HEK293 (cell line): ENCODE data around the gene SNAI1.

Source experiments
- CTCF ChIA-PET: fragments of 350-600 bp; formaldehyde crosslinking; extraction: SDS; loops from one replicate; lab custom pipeline; 2021; ENCODE audit warnings: antibody characterized with exemption; lab: Yijun Ruan, JAX
- POLR2A ChIA-PET: fragments of 300-600 bp; formaldehyde crosslinking; extraction: SDS; loops from one replicate; lab custom pipeline; 2020; ENCODE audit warnings: antibody characterized with exemption, inconsistent platforms; lab: Yijun Ruan, JAX
- H3K27ac ChIP-seq: fragments of 200-500 bp; sonication (Bioruptor generic); 2 replicates; pipeline ENCODE4 v1.5.1; 2014; ENCODE audit warnings: low read depth, low read length, control low read depth, inconsistent platforms; ENCODE audit errors: extremely low read depth
- H3K36me3 ChIP-seq, 2 experiments: fragments of 200-500 bp in 1 of 2; sonication (Bioruptor generic) in 1 of 2; 1 replicate in 1 of 2; 2 replicates in 1 of 2; pipeline ENCODE4 v1.5.1; 2014 to 2017; ENCODE audit warnings: inconsistent platforms in 2 of 2, low read length in 2 of 2; ENCODE audit not compliant: control insufficient read depth in 2 of 2, insufficient read depth in 1 of 2
- H3K4me1 ChIP-seq: fragments of 200-500 bp; sonication (Bioruptor generic); 2 replicates; pipeline ENCODE4 v1.5.1; 2014; ENCODE audit warnings: mild to moderate bottlenecking, low read length, inconsistent platforms; ENCODE audit not compliant: control insufficient read depth, insufficient read depth
- H3K4me3 ChIP-seq: 2 replicates; pipeline ENCODE4 v1.5.1; 2011; ENCODE audit warnings: low read depth, mild to moderate bottlenecking, control low read depth, low read length, moderate library complexity
- H3K9me3 ChIP-seq: fragments of 200-500 bp; sonication (Bioruptor generic); 2 replicates; pipeline ENCODE4 v1.5.1; 2014; ENCODE audit warnings: low read depth, low read length, inconsistent platforms; ENCODE audit not compliant: control insufficient read depth, insufficient read depth
- EGR2 ChIP-seq: fragments of 450-650 bp; formaldehyde crosslinking; IDR thresholded peaks from 2 replicates; pipeline ENCODE4 v1.5.1; 2016; ENCODE audit warnings: low read depth, missing biosample characterization, missing genetic modification characterization
- GLIS1 ChIP-seq: fragments of 450-650 bp; formaldehyde crosslinking; IDR thresholded peaks from 2 replicates; pipeline ENCODE4 v1.5.1; 2016; ENCODE audit warnings: missing biosample characterization, missing genetic modification characterization
- KLF9 ChIP-seq: fragments of 450-650 bp; formaldehyde crosslinking; IDR thresholded peaks from 2 replicates; pipeline ENCODE4 v1.5.1; 2016; ENCODE audit warnings: missing biosample characterization, missing genetic modification characterization, low read depth
- MZF1 ChIP-seq: fragments of 450-650 bp; formaldehyde crosslinking; IDR thresholded peaks from 2 replicates; pipeline ENCODE4 v1.5.1; 2017; ENCODE audit warnings: missing biosample characterization, missing genetic modification characterization, borderline replicate concordance
- ZFHX2 ChIP-seq: fragments of 450-650 bp; formaldehyde crosslinking; conservative IDR thresholded peaks from 2 replicates; pipeline ENCODE4 v1.5.1; 2016; ENCODE audit warnings: missing biosample characterization, missing genetic modification characterization
- ZFP37 ChIP-seq: fragments of 450-650 bp; formaldehyde crosslinking; IDR thresholded peaks from 2 replicates; pipeline ENCODE4 v1.5.1; 2016; ENCODE audit warnings: missing biosample characterization, missing genetic modification characterization
- ZNF140 ChIP-seq: fragments of 450-650 bp; formaldehyde crosslinking; IDR thresholded peaks from 2 replicates; pipeline ENCODE4 v1.5.1; 2016; ENCODE audit warnings: missing biosample characterization, missing genetic modification characterization
- ZNF292 ChIP-seq: fragments of 450-650 bp; formaldehyde crosslinking; IDR thresholded peaks from 2 replicates; pipeline ENCODE4 v1.5.1; 2016; ENCODE audit warnings: low read depth, missing biosample characterization, missing genetic modification characterization, borderline replicate concordance
- ZNF335 ChIP-seq: fragments of 450-650 bp; formaldehyde crosslinking; conservative IDR thresholded peaks from 2 replicates; pipeline ENCODE4 v1.5.1; 2016; ENCODE audit warnings: missing biosample characterization, missing genetic modification characterization
- ZNF423 ChIP-seq: fragments of 450-650 bp; formaldehyde crosslinking; IDR thresholded peaks from 2 replicates; pipeline ENCODE4 v1.5.1; 2016; ENCODE audit warnings: missing biosample characterization, missing genetic modification characterization
- ZNF544 ChIP-seq: fragments of 450-650 bp; formaldehyde crosslinking; IDR thresholded peaks from 2 replicates; pipeline ENCODE4 v1.5.0; 2017; ENCODE audit warnings: missing biosample characterization, missing genetic modification characterization
- ZNF558 ChIP-seq: fragments of 450-650 bp; formaldehyde crosslinking; IDR thresholded peaks from 2 replicates; pipeline ENCODE4 v1.5.1; 2016; ENCODE audit warnings: missing biosample characterization, missing genetic modification characterization
- ZNF561 ChIP-seq: fragments of 450-650 bp; IDR thresholded peaks from 2 replicates; pipeline ENCODE4 v1.5.1; 2018; ENCODE audit warnings: missing biosample characterization, missing genetic modification characterization, borderline replicate concordance
- ZNF585B ChIP-seq: fragments of 450-650 bp; formaldehyde crosslinking; IDR thresholded peaks from 2 replicates; pipeline ENCODE4 v1.5.1; 2016; ENCODE audit warnings: missing biosample characterization, missing genetic modification characterization
- ZNF610 ChIP-seq: fragments of 450-650 bp; formaldehyde crosslinking; IDR thresholded peaks from 2 replicates; pipeline ENCODE4 v1.5.1; 2016; ENCODE audit warnings: missing biosample characterization, missing genetic modification characterization, borderline replicate concordance
- ZNF843 ChIP-seq: fragments of 450-650 bp; formaldehyde crosslinking; IDR thresholded peaks from 2 replicates; pipeline ENCODE4 v1.5.1; 2016; ENCODE audit warnings: missing biosample characterization, missing genetic modification characterization
- TF ChIP-seq, protein P1 (sequence below): fragments of 450-650 bp; formaldehyde crosslinking; IDR thresholded peaks from 2 replicates; pipeline ENCODE4; 2016; ENCODE audit warnings: missing biosample characterization, missing genetic modification characterization
- TF ChIP-seq, protein P2 (sequence below): sonication (generic); formaldehyde crosslinking; IDR thresholded peaks from 2 replicates; pipeline ENCODE4 v1.8.1; 2022; ENCODE audit warnings: mild to moderate bottlenecking, moderate library complexity, missing genetic modification reagents
- TF ChIP-seq, protein P3 (sequence below): fragments of 450-650 bp; formaldehyde crosslinking; conservative IDR thresholded peaks from 2 replicates; pipeline ENCODE4 v1.5.1; 2016; ENCODE audit warnings: low read depth, missing biosample characterization, missing genetic modification characterization
- TF ChIP-seq, protein P4 (sequence below): fragments of 450-650 bp; formaldehyde crosslinking; IDR thresholded peaks from 2 replicates; pipeline ENCODE4 v1.5.1; 2016; ENCODE audit warnings: missing biosample characterization, missing genetic modification characterization
- TF ChIP-seq, protein P5 (sequence below): IDR thresholded peaks from 2 replicates; pipeline ENCODE4 v1.6.1; 2011; ENCODE audit warnings: mild to moderate bottlenecking, low read depth, low read length, borderline replicate concordance
- TF ChIP-seq, protein P6 (sequence below): fragments of 450-650 bp; IDR thresholded peaks from 2 replicates; pipeline ENCODE4 v1.5.1; 2018; ENCODE audit warnings: missing biosample characterization, missing genetic modification characterization

The SNAI1 gene

DNA sequence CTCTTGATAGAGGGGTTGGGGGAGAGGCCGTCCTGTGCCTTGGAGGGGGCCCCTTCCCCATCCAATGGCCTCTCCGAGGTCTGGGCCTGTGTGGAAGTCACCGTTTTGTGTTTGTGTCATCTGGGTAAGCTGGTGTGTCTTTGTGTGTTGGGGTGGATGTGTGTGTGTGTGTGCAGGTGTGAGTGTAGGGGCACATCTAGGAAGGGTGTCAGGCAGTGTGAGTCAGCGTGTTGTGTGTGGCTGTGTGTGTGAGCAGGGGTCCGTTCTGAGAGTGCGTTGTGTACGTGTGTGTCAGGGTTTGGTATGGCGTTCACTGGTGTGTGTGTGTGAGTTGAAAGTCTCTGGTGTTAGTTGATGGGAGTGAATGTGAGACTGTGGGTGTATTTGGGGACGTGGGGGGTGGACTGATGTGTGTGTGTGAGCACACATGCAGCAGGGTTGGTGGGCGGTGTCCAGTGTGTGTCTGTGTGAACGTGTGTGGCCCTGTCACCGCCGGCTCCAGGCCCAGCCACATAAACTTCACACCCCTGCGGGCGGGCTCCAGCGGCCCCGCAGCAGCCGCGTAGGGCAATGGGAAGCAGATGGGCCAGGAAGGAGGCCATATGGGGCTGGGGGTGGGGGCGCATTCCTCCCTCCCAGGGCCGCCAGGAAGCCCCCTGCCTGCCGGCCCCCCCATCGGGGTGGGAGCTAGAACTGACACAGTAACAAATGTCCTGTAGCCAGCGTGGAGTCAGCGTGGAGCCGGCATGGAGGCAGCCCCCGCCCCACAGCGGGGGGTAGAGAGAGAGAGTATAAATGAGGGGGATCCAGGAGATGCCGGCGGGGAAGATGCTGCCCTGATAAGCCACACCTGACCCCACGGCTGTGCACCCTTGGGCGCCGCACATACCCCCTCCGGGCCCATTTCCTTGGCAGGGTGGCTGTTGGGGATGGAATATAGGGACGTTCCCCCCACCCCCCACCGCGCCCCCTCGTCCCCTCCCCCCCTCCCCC is 32.1 kb downstream of the SNAI1 start:
- CTCF ChIA-PET = interaction anchor here (1.3 kb wide), 1 partner anchor 57 kb away, joined by 3 read pairs; no protein-coding TSS in a partner anchor
- Histone ChIP-seq H3K4me1 (no peaks in the 10 kb centered on the region), H3K27ac (no peak overlapping the region), H3K4me3 (no peak overlapping the region), H3K9me3 (no peaks in the 10 kb centered on the region), H3K36me3 (no peaks in the 10 kb centered on the region)
- TF ChIP-seq ZFP37 (tag by site-specific recombination) = no peak
- TF ChIP-seq ZFHX2 (tag by site-specific recombination) = peak; percentile 85
- TF ChIP-seq, protein P1, sequence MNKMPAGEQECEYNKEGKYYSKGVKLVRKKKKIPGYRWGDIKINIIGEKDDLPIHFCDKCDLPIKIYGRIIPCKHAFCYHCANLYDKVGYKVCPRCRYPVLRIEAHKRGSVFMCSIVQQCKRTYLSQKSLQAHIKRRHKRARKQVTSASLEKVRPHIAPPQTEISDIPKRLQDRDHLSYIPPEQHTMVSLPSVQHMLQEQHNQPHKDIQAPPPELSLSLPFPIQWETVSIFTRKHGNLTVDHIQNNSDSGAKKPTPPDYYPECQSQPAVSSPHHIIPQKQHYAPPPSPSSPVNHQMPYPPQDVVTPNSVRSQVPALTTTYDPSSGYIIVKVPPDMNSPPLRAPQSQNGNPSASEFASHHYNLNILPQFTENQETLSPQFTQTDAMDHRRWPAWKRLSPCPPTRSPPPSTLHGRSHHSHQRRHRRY = no peak
- no peak for TF ChIP-seq KLF9 (tag by site-specific recombination)
- TF ChIP-seq, protein P2, sequence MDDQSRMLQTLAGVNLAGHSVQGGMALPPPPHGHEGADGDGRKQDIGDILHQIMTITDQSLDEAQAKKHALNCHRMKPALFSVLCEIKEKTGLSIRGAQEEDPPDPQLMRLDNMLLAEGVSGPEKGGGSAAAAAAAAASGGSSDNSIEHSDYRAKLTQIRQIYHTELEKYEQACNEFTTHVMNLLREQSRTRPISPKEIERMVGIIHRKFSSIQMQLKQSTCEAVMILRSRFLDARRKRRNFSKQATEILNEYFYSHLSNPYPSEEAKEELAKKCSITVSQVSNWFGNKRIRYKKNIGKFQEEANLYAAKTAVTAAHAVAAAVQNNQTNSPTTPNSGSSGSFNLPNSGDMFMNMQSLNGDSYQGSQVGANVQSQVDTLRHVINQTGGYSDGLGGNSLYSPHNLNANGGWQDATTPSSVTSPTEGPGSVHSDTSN (CRISPR knock-in tag) = no peak
- TF ChIP-seq EGR2 (tag by site-specific recombination) = peak; percentile 82
- TF ChIP-seq, protein P3, sequence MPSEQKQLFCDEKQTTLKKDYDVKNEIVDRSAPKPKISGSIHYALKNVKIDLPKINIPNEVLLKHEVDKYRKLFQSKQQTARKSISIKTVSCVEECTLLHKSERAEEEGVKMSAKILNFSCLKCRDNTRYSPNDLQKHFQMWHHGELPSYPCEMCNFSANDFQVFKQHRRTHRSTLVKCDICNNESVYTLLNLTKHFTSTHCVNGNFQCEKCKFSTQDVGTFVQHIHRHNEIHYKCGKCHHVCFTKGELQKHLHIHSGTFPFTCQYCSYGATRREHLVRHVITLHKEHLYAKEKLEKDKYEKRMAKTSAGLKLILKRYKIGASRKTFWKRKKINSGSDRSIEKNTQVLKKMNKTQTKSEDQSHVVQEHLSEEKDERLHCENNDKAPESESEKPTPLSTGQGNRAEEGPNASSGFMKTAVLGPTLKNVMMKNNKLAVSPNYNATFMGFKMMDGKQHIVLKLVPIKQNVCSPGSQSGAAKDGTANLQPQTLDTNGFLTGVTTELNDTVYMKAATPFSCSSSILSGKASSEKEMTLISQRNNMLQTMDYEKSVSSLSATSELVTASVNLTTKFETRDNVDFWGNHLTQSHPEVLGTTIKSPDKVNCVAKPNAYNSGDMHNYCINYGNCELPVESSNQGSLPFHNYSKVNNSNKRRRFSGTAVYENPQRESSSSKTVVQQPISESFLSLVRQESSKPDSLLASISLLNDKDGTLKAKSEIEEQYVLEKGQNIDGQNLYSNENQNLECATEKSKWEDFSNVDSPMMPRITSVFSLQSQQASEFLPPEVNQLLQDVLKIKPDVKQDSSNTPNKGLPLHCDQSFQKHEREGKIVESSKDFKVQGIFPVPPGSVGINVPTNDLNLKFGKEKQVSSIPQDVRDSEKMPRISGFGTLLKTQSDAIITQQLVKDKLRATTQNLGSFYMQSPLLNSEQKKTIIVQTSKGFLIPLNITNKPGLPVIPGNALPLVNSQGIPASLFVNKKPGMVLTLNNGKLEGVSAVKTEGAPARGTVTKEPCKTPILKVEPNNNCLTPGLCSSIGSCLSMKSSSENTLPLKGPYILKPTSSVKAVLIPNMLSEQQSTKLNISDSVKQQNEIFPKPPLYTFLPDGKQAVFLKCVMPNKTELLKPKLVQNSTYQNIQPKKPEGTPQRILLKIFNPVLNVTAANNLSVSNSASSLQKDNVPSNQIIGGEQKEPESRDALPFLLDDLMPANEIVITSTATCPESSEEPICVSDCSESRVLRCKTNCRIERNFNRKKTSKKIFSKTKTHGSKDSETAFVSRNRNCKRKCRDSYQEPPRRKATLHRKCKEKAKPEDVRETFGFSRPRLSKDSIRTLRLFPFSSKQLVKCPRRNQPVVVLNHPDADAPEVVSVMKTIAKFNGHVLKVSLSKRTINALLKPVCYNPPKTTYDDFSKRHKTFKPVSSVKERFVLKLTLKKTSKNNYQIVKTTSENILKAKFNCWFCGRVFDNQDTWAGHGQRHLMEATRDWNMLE (tag by site-specific recombination) = no peak
- no peak for TF ChIP-seq ZNF544 (tag by site-specific recombination)
- no peak for TF ChIP-seq ZNF585B (tag by site-specific recombination)
- TF ChIP-seq ZNF335 (tag by site-specific recombination) = no peak
- TF ChIP-seq, protein P4, sequence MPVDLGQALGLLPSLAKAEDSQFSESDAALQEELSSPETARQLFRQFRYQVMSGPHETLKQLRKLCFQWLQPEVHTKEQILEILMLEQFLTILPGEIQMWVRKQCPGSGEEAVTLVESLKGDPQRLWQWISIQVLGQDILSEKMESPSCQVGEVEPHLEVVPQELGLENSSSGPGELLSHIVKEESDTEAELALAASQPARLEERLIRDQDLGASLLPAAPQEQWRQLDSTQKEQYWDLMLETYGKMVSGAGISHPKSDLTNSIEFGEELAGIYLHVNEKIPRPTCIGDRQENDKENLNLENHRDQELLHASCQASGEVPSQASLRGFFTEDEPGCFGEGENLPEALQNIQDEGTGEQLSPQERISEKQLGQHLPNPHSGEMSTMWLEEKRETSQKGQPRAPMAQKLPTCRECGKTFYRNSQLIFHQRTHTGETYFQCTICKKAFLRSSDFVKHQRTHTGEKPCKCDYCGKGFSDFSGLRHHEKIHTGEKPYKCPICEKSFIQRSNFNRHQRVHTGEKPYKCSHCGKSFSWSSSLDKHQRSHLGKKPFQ (tag by site-specific recombination) = 0 out of 2 replicates have a peak, but pooled peaks have one; percentile 45
- TF ChIP-seq, protein P5, sequence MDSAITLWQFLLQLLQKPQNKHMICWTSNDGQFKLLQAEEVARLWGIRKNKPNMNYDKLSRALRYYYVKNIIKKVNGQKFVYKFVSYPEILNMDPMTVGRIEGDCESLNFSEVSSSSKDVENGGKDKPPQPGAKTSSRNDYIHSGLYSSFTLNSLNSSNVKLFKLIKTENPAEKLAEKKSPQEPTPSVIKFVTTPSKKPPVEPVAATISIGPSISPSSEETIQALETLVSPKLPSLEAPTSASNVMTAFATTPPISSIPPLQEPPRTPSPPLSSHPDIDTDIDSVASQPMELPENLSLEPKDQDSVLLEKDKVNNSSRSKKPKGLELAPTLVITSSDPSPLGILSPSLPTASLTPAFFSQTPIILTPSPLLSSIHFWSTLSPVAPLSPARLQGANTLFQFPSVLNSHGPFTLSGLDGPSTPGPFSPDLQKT = no peak
- TF ChIP-seq ZNF843 = no peak
- POLR2A ChIA-PET = no interaction called here

DNA sequence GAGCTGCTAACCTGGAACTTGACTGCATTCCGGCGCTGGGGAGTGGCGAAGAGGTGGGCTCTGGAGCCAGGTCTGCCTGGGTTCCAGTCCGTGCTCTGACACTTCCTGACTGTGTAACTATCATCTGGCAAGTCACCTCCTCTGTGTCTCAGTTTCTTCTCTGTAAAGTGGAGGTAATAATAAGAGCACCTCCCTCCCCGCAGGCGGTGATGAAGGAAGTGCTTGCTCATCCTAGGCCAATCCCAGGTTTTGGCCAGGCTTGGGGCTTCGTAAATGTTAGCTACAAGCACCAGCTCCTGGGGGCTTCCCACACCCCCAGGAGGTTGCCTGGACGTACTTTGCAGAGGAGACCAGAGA is 32.8 kb downstream of the SNAI1 start:
- Histone ChIP-seq H3K27ac (no peak overlapping the region), H3K4me3 (no peak overlapping the region), H3K4me1 (no peaks in the 10 kb centered on the region), H3K9me3 (no peaks in the 10 kb centered on the region), H3K36me3 (no peaks in the 10 kb centered on the region)
- ChIA-PET CTCF (no interaction called here), POLR2A (no interaction called here)
- no peak for TF ChIP-seq ZNF561 (tag by site-specific recombination)
- no peak for TF ChIP-seq ZNF558 (tag by site-specific recombination)
- no peak for TF ChIP-seq ZNF423
- TF ChIP-seq GLIS1 (tag by site-specific recombination) = no peak
- no peak for TF ChIP-seq ZNF292 (tag by site-specific recombination)
- TF ChIP-seq, protein P6, sequence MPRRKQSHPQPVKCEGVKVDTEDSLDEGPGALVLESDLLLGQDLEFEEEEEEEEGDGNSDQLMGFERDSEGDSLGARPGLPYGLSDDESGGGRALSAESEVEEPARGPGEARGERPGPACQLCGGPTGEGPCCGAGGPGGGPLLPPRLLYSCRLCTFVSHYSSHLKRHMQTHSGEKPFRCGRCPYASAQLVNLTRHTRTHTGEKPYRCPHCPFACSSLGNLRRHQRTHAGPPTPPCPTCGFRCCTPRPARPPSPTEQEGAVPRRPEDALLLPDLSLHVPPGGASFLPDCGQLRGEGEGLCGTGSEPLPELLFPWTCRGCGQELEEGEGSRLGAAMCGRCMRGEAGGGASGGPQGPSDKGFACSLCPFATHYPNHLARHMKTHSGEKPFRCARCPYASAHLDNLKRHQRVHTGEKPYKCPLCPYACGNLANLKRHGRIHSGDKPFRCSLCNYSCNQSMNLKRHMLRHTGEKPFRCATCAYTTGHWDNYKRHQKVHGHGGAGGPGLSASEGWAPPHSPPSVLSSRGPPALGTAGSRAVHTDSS (tag by site-specific recombination) = no peak
- no peak for TF ChIP-seq ZNF610 (tag by site-specific recombination)
- TF ChIP-seq ZNF140 (tag by site-specific recombination) = no peak
- no peak for TF ChIP-seq MZF1 (tag by site-specific recombination)
